ENCODE results near the gene GSN.
A peak's percentile ranks its signal among the peaks of the same experiment; 100 is the strongest.
"Not testable (repeated sequence)": the region's sequence is repeated elsewhere in the genome, so short reads cannot be mapped to it uniquely, and the experiment has no call there.

Gene GSN

DNA sequence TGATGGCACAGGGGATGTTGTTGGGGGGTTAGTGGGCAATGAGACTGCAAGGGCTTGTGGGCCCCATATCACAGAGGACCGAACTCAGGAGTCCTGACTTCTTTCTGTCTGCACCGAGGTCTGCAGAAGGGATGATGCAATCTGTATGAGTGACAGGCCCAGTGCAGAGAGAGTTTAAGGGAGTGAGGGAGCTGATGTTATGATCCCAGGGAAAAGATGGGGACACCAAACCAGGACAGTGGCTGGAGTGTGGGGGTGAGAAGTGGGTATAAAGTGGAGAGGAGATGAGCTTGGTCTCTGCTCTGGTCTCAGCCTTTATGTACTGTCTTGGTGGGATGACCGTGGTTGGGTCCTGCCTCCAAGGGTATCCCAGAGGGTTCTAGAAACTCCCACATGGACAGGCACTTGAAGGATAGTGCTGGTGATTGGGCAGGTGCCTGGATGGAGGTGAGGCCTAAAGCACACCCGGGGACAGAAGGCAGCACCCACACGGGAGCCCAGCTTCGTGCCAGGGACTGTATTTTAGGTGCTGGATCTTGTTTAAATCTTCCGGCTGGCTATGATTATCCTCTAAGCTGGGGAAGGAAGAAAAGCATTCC, 21.9 kb downstream of the GSN start:
- no peak overlapping the region for H3K4me3 ChIP-seq (ENCODE audit: low read depth, low read length, poor library complexity, severe bottlenecking)
- no peaks in the 10 kb centered on the region for H3K36me3 ChIP-seq (ENCODE audit: insufficient read depth, low read length)
- H3K9ac ChIP-seq (ENCODE audit: low read length): no peak overlapping the region
- H2AFZ ChIP-seq (ENCODE audit: low read length): no peak overlapping the region
- H3K27ac ChIP-seq (ENCODE audit: low read depth, low read length, poor library complexity, severe bottlenecking): peak overlapping the region; percentile 61
- H3K4me1 ChIP-seq (ENCODE audit: insufficient read depth, low read length, severe bottlenecking): peaks cover 20% of the 10 kb centered on the region
- H3K79me2 ChIP-seq (ENCODE audit: insufficient read depth, low read length): no peaks in the 10 kb centered on the region
- no peaks in the 10 kb centered on the region for H3K9me2 ChIP-seq (ENCODE audit: low read depth, low read length)
- no peaks in the 10 kb centered on the region for H3K27me3 ChIP-seq (ENCODE audit: insufficient read depth, low read length)
- no peaks in the 10 kb centered on the region for H4K20me1 ChIP-seq (ENCODE audit: insufficient read depth, low read length)
- no peaks in the 10 kb centered on the region for H3K9me3 ChIP-seq (ENCODE audit: low read length)
- no peaks in the 10 kb centered on the region for H3F3A ChIP-seq (ENCODE audit: insufficient read depth, low read length)
- TF ChIP-seq, protein P1, sequence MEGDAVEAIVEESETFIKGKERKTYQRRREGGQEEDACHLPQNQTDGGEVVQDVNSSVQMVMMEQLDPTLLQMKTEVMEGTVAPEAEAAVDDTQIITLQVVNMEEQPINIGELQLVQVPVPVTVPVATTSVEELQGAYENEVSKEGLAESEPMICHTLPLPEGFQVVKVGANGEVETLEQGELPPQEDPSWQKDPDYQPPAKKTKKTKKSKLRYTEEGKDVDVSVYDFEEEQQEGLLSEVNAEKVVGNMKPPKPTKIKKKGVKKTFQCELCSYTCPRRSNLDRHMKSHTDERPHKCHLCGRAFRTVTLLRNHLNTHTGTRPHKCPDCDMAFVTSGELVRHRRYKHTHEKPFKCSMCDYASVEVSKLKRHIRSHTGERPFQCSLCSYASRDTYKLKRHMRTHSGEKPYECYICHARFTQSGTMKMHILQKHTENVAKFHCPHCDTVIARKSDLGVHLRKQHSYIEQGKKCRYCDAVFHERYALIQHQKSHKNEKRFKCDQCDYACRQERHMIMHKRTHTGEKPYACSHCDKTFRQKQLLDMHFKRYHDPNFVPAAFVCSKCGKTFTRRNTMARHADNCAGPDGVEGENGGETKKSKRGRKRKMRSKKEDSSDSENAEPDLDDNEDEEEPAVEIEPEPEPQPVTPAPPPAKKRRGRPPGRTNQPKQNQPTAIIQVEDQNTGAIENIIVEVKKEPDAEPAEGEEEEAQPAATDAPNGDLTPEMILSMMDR (IDR thresholded peaks at IDR 0.05; ENCODE audit: low read length): no peak
- TF ChIP-seq EZH2 (IDR thresholded peaks at IDR 0.05; ENCODE audit: borderline replicate concordance, low read length): no peak
- peak overlapping the region; percentile 43; the same call in 1 of the 2 replicates for H3K4me2 ChIP-seq (ENCODE audit: low read length)

DNA sequence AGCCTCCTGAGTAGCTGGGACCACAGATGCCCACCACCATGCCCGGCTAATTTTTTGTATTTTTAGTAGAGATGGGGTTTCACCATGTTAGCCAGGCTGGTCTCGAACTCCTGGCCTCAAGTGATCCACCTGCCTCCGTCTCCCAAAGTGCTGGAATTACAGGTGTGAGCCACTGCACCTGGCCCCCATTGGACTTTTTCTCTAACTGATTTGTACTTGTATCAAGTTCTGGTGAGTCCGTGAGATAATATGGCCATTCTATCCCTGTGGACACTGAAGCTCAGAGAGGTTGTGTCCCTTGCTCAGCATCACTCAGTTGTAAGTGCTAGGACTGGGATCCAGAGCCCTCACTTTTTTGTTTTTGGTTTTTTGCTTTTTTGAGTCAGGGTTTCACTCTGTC, 23.6 kb downstream of the GSN start:
- not testable (repeated sequence) for H3K27ac ChIP-seq (ENCODE audit: low read depth, low read length, poor library complexity, severe bottlenecking); H3K27me3 ChIP-seq (ENCODE audit: insufficient read depth, low read length)
- peaks cover 22% of the 10 kb centered on the region for H3K4me1 ChIP-seq (ENCODE audit: insufficient read depth, low read length, severe bottlenecking)

DNA sequence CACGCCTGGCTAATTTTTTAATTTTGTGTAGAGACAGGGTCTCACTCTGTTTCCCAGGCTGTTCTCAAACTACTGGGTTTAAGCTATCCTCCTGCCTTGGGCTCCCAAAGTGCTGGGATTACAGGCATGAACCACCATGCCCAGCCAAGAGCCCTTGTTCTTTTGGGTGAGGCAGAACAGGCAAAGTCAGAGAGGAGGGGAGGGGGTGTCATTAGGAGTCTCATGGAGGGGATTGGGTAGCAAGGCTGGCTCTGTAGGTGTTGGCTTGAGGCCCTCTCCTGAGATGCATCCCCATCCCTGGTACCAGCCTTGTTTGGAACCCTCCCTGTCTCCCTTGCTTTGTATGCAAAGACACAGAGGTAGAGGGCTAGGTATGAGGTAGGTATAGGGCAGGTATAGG, 24.1 kb downstream of the GSN start:
- no peaks in the 10 kb centered on the region for H3K9me2 ChIP-seq (ENCODE audit: low read depth, low read length)
- H3K36me3 ChIP-seq (ENCODE audit: insufficient read depth, low read length): no peaks in the 10 kb centered on the region
- no peak overlapping the region for H3K27ac ChIP-seq (ENCODE audit: low read depth, low read length, poor library complexity, severe bottlenecking)
- no peaks in the 10 kb centered on the region for H3K79me2 ChIP-seq (ENCODE audit: insufficient read depth, low read length)
- TF ChIP-seq EZH2 (IDR thresholded peaks at IDR 0.05; ENCODE audit: borderline replicate concordance, low read length): no peak
- TF ChIP-seq, protein P1 (IDR thresholded peaks at IDR 0.05; ENCODE audit: low read length): no peak
- H3K9ac ChIP-seq (ENCODE audit: low read length): no peak overlapping the region
- no peaks in the 10 kb centered on the region for H3K9me3 ChIP-seq (ENCODE audit: low read length)
- H2AFZ ChIP-seq (ENCODE audit: low read length): no peak overlapping the region
- no peaks in the 10 kb centered on the region for H4K20me1 ChIP-seq (ENCODE audit: insufficient read depth, low read length)
- H3K27me3 ChIP-seq (ENCODE audit: insufficient read depth, low read length): no peaks in the 10 kb centered on the region
- no peak overlapping the region for H3K4me3 ChIP-seq (ENCODE audit: low read depth, low read length, poor library complexity, severe bottlenecking)
- H3F3A ChIP-seq (ENCODE audit: insufficient read depth, low read length): no peaks in the 10 kb centered on the region
- no peak overlapping the region for H3K4me2 ChIP-seq (ENCODE audit: low read length)
- peaks cover 26% of the 10 kb centered on the region for H3K4me1 ChIP-seq (ENCODE audit: insufficient read depth, low read length, severe bottlenecking)

More for the DNA sequence above, 23.6 kb downstream of the GSN start:
- not testable (repeated sequence) for H3K9me3 ChIP-seq (ENCODE audit: low read length); H2AFZ ChIP-seq (ENCODE audit: low read length); H3K9ac ChIP-seq (ENCODE audit: low read length); H3K9me2 ChIP-seq (ENCODE audit: low read depth, low read length); H3K4me2 ChIP-seq (ENCODE audit: low read length); H3F3A ChIP-seq (ENCODE audit: insufficient read depth, low read length); H3K4me3 ChIP-seq (ENCODE audit: low read depth, low read length, poor library complexity, severe bottlenecking); H4K20me1 ChIP-seq (ENCODE audit: insufficient read depth, low read length); H3K36me3 ChIP-seq (ENCODE audit: insufficient read depth, low read length); H3K79me2 ChIP-seq (ENCODE audit: insufficient read depth, low read length)

DNA sequence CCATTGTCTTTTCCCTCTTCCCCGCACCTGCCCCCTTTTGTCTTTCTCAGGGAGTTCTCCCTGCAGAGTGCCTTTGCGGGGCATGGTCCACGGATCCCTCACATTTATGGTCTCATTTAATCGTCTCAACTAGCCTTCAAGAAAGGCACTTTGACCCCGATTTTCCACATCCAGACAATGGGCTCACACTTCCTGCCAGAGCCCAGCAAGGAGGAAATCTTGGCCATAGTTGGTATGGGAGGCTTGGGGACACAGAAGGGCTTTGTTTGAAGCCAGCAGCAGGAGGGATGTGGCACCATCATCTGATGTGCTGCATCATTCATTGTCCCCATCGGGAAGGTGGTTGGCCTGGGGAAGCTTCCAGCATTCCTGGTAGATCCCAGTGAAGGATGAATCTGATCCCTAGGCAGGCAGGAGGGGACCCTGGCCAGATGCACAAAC, 24.9 kb downstream of the GSN start:
- Histone ChIP-seq H3K9ac (ENCODE audit: low read length) (no peak overlapping the region), H3F3A (ENCODE audit: insufficient read depth, low read length) (no peaks in the 10 kb centered on the region), H2AFZ (ENCODE audit: low read length) (no peak overlapping the region), H3K4me2 (ENCODE audit: low read length) (no peak overlapping the region), H3K9me3 (ENCODE audit: low read length) (no peaks in the 10 kb centered on the region), H3K9me2 (ENCODE audit: low read depth, low read length) (no peaks in the 10 kb centered on the region), H3K27ac (ENCODE audit: low read depth, low read length, poor library complexity, severe bottlenecking) (no peak overlapping the region), H3K79me2 (ENCODE audit: insufficient read depth, low read length) (no peaks in the 10 kb centered on the region), H4K20me1 (ENCODE audit: insufficient read depth, low read length) (no peaks in the 10 kb centered on the region), H3K4me3 (ENCODE audit: low read depth, low read length, poor library complexity, severe bottlenecking) (no peak overlapping the region), H3K4me1 (ENCODE audit: insufficient read depth, low read length, severe bottlenecking) (peaks cover 26% of the 10 kb centered on the region), H3K36me3 (ENCODE audit: insufficient read depth, low read length) (no peaks in the 10 kb centered on the region), H3K27me3 (ENCODE audit: insufficient read depth, low read length) (no peaks in the 10 kb centered on the region)
- no peak for TF ChIP-seq EZH2 (IDR thresholded peaks at IDR 0.05; ENCODE audit: borderline replicate concordance, low read length)

All from OCI-LY1 (cell line).